ENCODE data around the gene EPB41L4A.

The EPB41L4A gene

GRCh38 chr5:112186401-112186990 lies 232.6 kb downstream of the EPB41L4A start:
- TF ChIP-seq EZH2 (optimal IDR thresholded peaks at IDR 0.05; ENCODE audit: low read depth, low read length): no peak
- TF ChIP-seq, protein P1, sequence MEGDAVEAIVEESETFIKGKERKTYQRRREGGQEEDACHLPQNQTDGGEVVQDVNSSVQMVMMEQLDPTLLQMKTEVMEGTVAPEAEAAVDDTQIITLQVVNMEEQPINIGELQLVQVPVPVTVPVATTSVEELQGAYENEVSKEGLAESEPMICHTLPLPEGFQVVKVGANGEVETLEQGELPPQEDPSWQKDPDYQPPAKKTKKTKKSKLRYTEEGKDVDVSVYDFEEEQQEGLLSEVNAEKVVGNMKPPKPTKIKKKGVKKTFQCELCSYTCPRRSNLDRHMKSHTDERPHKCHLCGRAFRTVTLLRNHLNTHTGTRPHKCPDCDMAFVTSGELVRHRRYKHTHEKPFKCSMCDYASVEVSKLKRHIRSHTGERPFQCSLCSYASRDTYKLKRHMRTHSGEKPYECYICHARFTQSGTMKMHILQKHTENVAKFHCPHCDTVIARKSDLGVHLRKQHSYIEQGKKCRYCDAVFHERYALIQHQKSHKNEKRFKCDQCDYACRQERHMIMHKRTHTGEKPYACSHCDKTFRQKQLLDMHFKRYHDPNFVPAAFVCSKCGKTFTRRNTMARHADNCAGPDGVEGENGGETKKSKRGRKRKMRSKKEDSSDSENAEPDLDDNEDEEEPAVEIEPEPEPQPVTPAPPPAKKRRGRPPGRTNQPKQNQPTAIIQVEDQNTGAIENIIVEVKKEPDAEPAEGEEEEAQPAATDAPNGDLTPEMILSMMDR (IDR thresholded peaks at IDR 0.05; ENCODE audit: low read length): peak; percentile 63
- Histone ChIP-seq H3K4me3 (ENCODE audit: low read length) (no peak overlapping the region), H3K36me3 (replicated peaks; ENCODE audit: insufficient read depth, low read length) (no peaks in the 10 kb centered on the region), H3K4me2 (ENCODE audit: low read depth, low read length) (no peak overlapping the region), H2AFZ (ENCODE audit: low read length) (no peak overlapping the region), H3K27me3 (replicated peaks; ENCODE audit: insufficient read depth, low read length) (no peaks in the 10 kb centered on the region), H3K4me1 (ENCODE audit: low read length) (no peaks in the 10 kb centered on the region), H3K9me3 (replicated peaks; ENCODE audit: insufficient read depth, low read length) (no peaks in the 10 kb centered on the region), H3K27ac (ENCODE audit: low read length) (no peak overlapping the region), H3K9me2 (replicated peaks; ENCODE audit: insufficient read depth, low read length) (no peaks in the 10 kb centered on the region), H3K79me2 (ENCODE audit: low read length) (no peaks in the 10 kb centered on the region), H3K9ac (ENCODE audit: low read length) (no peak overlapping the region), H3F3A (ENCODE audit: insufficient read depth, low read length) (no peaks in the 10 kb centered on the region), H4K20me1 (ENCODE audit: insufficient read depth, low read length) (no peaks in the 10 kb centered on the region)
- peak; percentile 59 for DNase-seq

DNA sequence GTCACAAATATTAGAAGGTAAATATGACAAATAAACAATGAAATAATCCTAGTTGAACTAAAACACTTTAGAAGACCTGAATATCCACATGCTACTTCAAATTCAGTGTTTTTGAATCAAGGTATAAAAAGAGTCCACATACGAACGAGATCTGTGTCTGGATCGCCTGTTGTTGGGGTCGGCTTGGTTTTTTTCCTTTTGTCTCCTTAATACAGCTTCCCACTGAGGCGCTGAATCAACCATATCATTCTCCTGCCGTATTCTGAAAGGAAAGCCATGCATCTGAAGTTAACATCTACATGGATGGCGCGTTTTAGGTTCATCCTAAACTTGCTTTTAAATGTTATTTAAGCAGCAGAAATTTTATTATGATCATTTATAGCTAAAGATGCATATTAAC lies 235.2 kb downstream of the EPB41L4A start:
- TF ChIP-seq EZH2 (optimal IDR thresholded peaks at IDR 0.05; ENCODE audit: low read depth, low read length) (no peak), EZH2phosphoT487 (IDR thresholded peaks at IDR 0.05; ENCODE audit: low read length) (no peak)
- TF ChIP-seq, protein P1 (IDR thresholded peaks at IDR 0.05; ENCODE audit: low read length): no peak
- H3K9me2 ChIP-seq (replicated peaks; ENCODE audit: insufficient read depth, low read length): no peaks in the 10 kb centered on the region
- H3K9ac ChIP-seq (ENCODE audit: low read length): no peak overlapping the region
- no peak overlapping the region for H2AFZ ChIP-seq (ENCODE audit: low read length)
- H3K9me3 ChIP-seq (replicated peaks; ENCODE audit: insufficient read depth, low read length): no peaks in the 10 kb centered on the region
- H4K20me1 ChIP-seq (ENCODE audit: insufficient read depth, low read length): no peaks in the 10 kb centered on the region
- H3K27me3 ChIP-seq (replicated peaks; ENCODE audit: insufficient read depth, low read length): no peaks in the 10 kb centered on the region
- no peaks in the 10 kb centered on the region for H3K4me1 ChIP-seq (ENCODE audit: low read length)
- H3K79me2 ChIP-seq (ENCODE audit: low read length): no peaks in the 10 kb centered on the region
- H3F3A ChIP-seq (ENCODE audit: insufficient read depth, low read length): no peaks in the 10 kb centered on the region
- no peaks in the 10 kb centered on the region for H3K36me3 ChIP-seq (replicated peaks; ENCODE audit: insufficient read depth, low read length)
- no peak overlapping the region for H3K4me2 ChIP-seq (ENCODE audit: low read depth, low read length)
- no peak overlapping the region for H3K27ac ChIP-seq (ENCODE audit: low read length)
- H3K4me3 ChIP-seq (ENCODE audit: low read length): no peak overlapping the region
- DNase-seq: no peak

DNA sequence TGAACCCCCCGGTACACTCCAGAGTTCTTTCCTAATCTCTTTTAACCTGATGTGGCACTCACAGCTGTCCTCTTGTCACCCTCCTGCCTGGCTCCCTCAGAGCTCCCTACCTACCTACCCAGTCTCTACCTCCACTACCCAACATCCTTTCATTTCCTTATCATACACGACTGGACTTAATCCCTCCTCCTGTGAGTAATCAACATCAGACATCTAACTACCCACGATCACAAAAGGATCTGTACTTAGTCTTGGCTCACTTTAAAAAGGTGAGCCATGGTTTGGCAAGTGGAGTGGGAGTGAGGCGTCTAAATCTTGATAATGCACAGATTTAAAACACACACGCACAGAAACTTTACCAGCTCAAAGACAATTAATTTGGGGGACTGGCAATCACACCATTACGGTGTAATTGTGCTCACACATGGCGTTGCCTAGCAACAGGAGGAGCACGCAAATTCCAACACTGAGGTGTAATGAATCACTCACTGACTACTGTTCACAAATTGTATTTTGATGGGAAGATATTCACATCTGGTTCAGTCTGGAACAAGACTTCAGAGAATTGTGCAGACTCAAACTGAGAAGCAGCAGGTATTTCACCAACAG lies 235.9 kb downstream of the EPB41L4A start:
- H3K9me2 ChIP-seq (replicated peaks; ENCODE audit: insufficient read depth, low read length): no peaks in the 10 kb centered on the region
- H3K27me3 ChIP-seq (replicated peaks; ENCODE audit: insufficient read depth, low read length): no peaks in the 10 kb centered on the region
- no peak overlapping the region for H3K27ac ChIP-seq (ENCODE audit: low read length)
- no peaks in the 10 kb centered on the region for H3K79me2 ChIP-seq (ENCODE audit: low read length)
- H3K9ac ChIP-seq (ENCODE audit: low read length): no peak overlapping the region
- no peaks in the 10 kb centered on the region for H3K4me1 ChIP-seq (ENCODE audit: low read length)
- H3K4me2 ChIP-seq (ENCODE audit: low read depth, low read length): no peak overlapping the region
- H2AFZ ChIP-seq (ENCODE audit: low read length): no peak overlapping the region
- H4K20me1 ChIP-seq (ENCODE audit: insufficient read depth, low read length): no peaks in the 10 kb centered on the region
- H3F3A ChIP-seq (ENCODE audit: insufficient read depth, low read length): no peaks in the 10 kb centered on the region
- DNase-seq: no peak
- no peak overlapping the region for H3K4me3 ChIP-seq (ENCODE audit: low read length)
- H3K9me3 ChIP-seq (replicated peaks; ENCODE audit: insufficient read depth, low read length): no peaks in the 10 kb centered on the region
- H3K36me3 ChIP-seq (replicated peaks; ENCODE audit: insufficient read depth, low read length): no peaks in the 10 kb centered on the region
- TF ChIP-seq EZH2phosphoT487 (IDR thresholded peaks at IDR 0.05; ENCODE audit: low read length) (no peak), EZH2 (optimal IDR thresholded peaks at IDR 0.05; ENCODE audit: low read depth, low read length) (no peak)
- TF ChIP-seq, protein P1 (IDR thresholded peaks at IDR 0.05; ENCODE audit: low read length): no peak
